KMS-11 (cell line): ENCODE measurements around the gene NAPB.

Experiments used
- H2AFZ ChIP-seq: fragments of 200-600 bp; sonication (generic); 2 replicates; pipeline ENCODE4 v1.6.1; 2016; ENCODE audit warnings: antibody characterized with exemption, mixed run types, low read depth
- H3K27ac ChIP-seq: fragments of 200-600 bp; sonication (generic); 2 replicates; pipeline ENCODE4 v1.6.1; 2016; ENCODE audit warnings: mild to moderate bottlenecking, mixed run types
- H3K27me3 ChIP-seq: fragments of 200-600 bp; sonication (generic); 2 replicates; pipeline ENCODE4 v1.6.1; 2017; ENCODE audit warnings: mild to moderate bottlenecking, low read depth, mixed run types, moderate library complexity; ENCODE audit not compliant: insufficient read depth
- H3K36me3 ChIP-seq: fragments of 200-600 bp; sonication (generic); 2 replicates; pipeline ENCODE4 v1.6.1; 2017; ENCODE audit warnings: mild to moderate bottlenecking, mixed run types; ENCODE audit not compliant: insufficient read depth
- H3K4me1 ChIP-seq: fragments of 200-600 bp; sonication (generic); 2 replicates; pipeline ENCODE4 v1.6.1; 2016; ENCODE audit warnings: mild to moderate bottlenecking, low read depth, mixed run types; ENCODE audit not compliant: poor library complexity, severe bottlenecking
- H3K4me2 ChIP-seq: fragments of 200-600 bp; sonication (generic); 2 replicates; pipeline ENCODE4 v1.7.0; 2016; ENCODE audit warnings: mild to moderate bottlenecking, mixed run types
- H3K4me3 ChIP-seq: fragments of 200-600 bp; sonication (generic); IDR thresholded peaks from 2 replicates; pipeline ENCODE4 v1.6.1; 2017; ENCODE audit warnings: low read depth, low read length, mixed read lengths; ENCODE audit not compliant: insufficient read depth
- H3K79me2 ChIP-seq: fragments of 200-600 bp; sonication (generic); 2 replicates; pipeline ENCODE4 v1.6.1; 2016; ENCODE audit warnings: low read depth, mixed run types; ENCODE audit not compliant: insufficient read depth
- H3K9ac ChIP-seq: fragments of 200-600 bp; sonication (generic); 2 replicates; pipeline ENCODE4 v1.6.1; 2016; ENCODE audit warnings: mild to moderate bottlenecking, mixed run types
- H4K20me1 ChIP-seq: fragments of 200-600 bp; sonication (generic); 2 replicates; pipeline ENCODE4 v1.6.1; 2016; ENCODE audit warnings: mild to moderate bottlenecking, mixed run types; ENCODE audit not compliant: insufficient read depth
- CTCF ChIP-seq: fragments of 200-600 bp; sonication (generic); conservative IDR thresholded peaks from 2 replicates; pipeline ENCODE4 v1.6.1; 2017; ENCODE audit warnings: low read depth, mild to moderate bottlenecking, antibody characterized with exemption, low read length, moderate library complexity, mixed read lengths

The NAPB gene

DNA sequence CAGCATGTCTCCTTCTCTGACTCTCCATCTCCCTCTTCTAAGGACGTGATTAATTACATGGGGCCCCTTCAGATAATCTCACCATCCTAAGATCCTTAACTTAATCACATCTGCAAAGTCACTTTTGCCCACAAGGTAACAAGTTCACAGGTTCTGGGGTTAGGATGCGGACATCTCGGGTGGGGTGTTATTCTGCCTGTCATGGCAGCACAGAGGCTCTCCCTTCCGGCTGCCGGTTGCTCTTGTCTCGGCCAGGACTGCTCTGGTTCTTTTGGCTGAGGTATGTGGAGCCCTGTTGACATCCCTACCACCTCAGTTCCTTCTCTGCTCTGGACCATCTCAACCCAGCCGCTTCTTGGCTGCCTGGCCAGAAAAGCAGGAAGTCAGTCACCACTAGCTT, 35.6 kb upstream of the NAPB start:
- Histone ChIP-seq H3K4me2 (no peak overlapping the region), H2AFZ (no peak overlapping the region), H3K9ac (no peak overlapping the region), H3K4me1 (no peaks in the 10 kb centered on the region), H3K4me3 (no peak overlapping the region), H3K27ac (no peak overlapping the region), H3K36me3 (no peaks in the 10 kb centered on the region), H3K79me2 (no peaks in the 10 kb centered on the region), H4K20me1 (no peaks in the 10 kb centered on the region), H3K27me3 (no peaks in the 10 kb centered on the region)
- TF ChIP-seq CTCF = no peak

GRCh38 chr20:23456409-23456808, 35.1 kb upstream of the NAPB start:
- Histone ChIP-seq H3K27ac (no peak overlapping the region), H3K79me2 (no peaks in the 10 kb centered on the region), H3K4me2 (no peak overlapping the region), H3K4me1 (no peaks in the 10 kb centered on the region), H4K20me1 (no peaks in the 10 kb centered on the region), H3K4me3 (no peak overlapping the region), H3K27me3 (no peaks in the 10 kb centered on the region), H2AFZ (no peak overlapping the region), H3K36me3 (no peaks in the 10 kb centered on the region), H3K9ac (no peak overlapping the region)
- TF ChIP-seq CTCF = no peak

DNA sequence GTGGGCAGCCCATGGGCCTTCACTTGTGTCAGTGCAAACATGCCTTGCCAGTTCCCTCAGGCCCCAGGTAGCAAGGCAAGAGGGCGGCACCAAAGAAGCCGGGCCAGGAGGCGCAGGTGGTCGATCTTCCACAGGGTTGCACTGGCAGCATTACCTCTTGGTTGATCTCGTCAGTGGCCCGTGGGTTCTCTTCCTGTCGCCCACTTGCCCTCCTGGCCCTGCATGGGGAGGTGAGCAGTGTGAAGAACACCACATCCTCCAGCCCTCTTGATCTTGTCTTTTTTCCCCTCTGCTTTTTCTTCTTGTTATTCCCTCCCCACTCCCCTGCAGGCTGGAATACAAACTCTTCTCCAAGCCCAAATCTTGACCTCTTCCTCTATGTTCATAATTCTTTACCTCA, 34.4 kb upstream of the NAPB start:
- no peaks in the 10 kb centered on the region for H3K4me1 ChIP-seq
- TF ChIP-seq CTCF = no peak
- no peaks in the 10 kb centered on the region for H4K20me1 ChIP-seq
- H2AFZ ChIP-seq = no peak overlapping the region
- H3K27ac ChIP-seq = no peak overlapping the region
- H3K36me3 ChIP-seq = no peaks in the 10 kb centered on the region
- no peak overlapping the region for H3K9ac ChIP-seq
- no peak overlapping the region for H3K4me3 ChIP-seq
- H3K27me3 ChIP-seq = no peaks in the 10 kb centered on the region
- no peaks in the 10 kb centered on the region for H3K79me2 ChIP-seq
- H3K4me2 ChIP-seq = no peak overlapping the region

GRCh38 chr20:23454816-23455215, 33.5 kb upstream of the NAPB start:
- Histone ChIP-seq H3K4me2 (no peak overlapping the region), H3K79me2 (no peaks in the 10 kb centered on the region), H3K27me3 (no peaks in the 10 kb centered on the region), H2AFZ (no peak overlapping the region), H3K27ac (no peak overlapping the region), H3K4me3 (no peak overlapping the region), H3K4me1 (no peaks in the 10 kb centered on the region), H3K9ac (no peak overlapping the region), H4K20me1 (no peaks in the 10 kb centered on the region), H3K36me3 (no peaks in the 10 kb centered on the region)
- TF ChIP-seq CTCF = no peak
